OCI-LY3 (cell line): ENCODE results near the gene ST6GAL1.

Source experiments
- H2AFZ ChIP-seq: fragments of 200-600, 300-600 bp; shearing (Covaris generic); 2 replicates; pipeline ENCODE4 v1.6.0; 2014; ENCODE audit warnings: antibody characterized with exemption, low read depth, low read length
- H3K27ac ChIP-seq: fragments of 200-600, 300-600 bp; sonication (generic); 2 replicates; pipeline ENCODE4 v1.5.1; 2014; ENCODE audit warnings: mild to moderate bottlenecking, low read length, moderate library complexity, mixed read lengths
- H3K27me3 ChIP-seq: fragments of 200-600, 300-600 bp; sonication (generic); 2 replicates; pipeline ENCODE4 v1.6.1; 2014; ENCODE audit warnings: low read depth, low read length, mixed read lengths
- H3K36me3 ChIP-seq: fragments of 200-600, 300-600 bp; sonication (generic); replicated peaks from 2 replicates; pipeline ENCODE3; 2014; ENCODE audit warnings: low read depth, low read length, mixed read lengths
- H3K4me1 ChIP-seq: fragments of 300-600, 200-600 bp; sonication (generic); 2 replicates; pipeline ENCODE4 v1.6.1; 2014; ENCODE audit warnings: low read length, mixed read lengths
- H3K4me2 ChIP-seq: fragments of 200-600, 300-600 bp; sonication (generic); 2 replicates; pipeline ENCODE4 v1.6.1; 2014; ENCODE audit warnings: low read length, mixed read lengths
- H3K4me3 ChIP-seq: fragments of 300-600, 200-600 bp; sonication (generic); 2 replicates; pipeline ENCODE4 v1.5.1; 2014; ENCODE audit warnings: antibody characterized with exemption, mild to moderate bottlenecking, low read length, moderate library complexity
- H3K79me2 ChIP-seq: fragments of 300-600, 200-600 bp; shearing (Covaris generic); 2 replicates; pipeline ENCODE4 v1.6.1; 2014; ENCODE audit warnings: mild to moderate bottlenecking, low read length, mixed read lengths
- H3K9ac ChIP-seq: fragments of 300-600, 200-600 bp; shearing (Covaris generic); 2 replicates; pipeline ENCODE4 v1.6.0; 2014; ENCODE audit warnings: mild to moderate bottlenecking, low read length, moderate library complexity
- H3K9me3 ChIP-seq: fragments of 200-600, 300-600 bp; shearing (Covaris generic); 2 replicates; pipeline ENCODE4 v1.6.1; 2014; ENCODE audit warnings: low read length, mixed read lengths; ENCODE audit not compliant: insufficient read depth
- H4K20me1 ChIP-seq: fragments of 200-600, 300-600 bp; sonication (generic); 2 replicates; pipeline ENCODE4 v1.6.1; 2016; ENCODE audit warnings: low read length, mixed read lengths; ENCODE audit not compliant: insufficient read depth
- EZH2phosphoT487 ChIP-seq: fragments of 200-600 bp; shearing (Covaris generic); IDR thresholded peaks from 2 replicates; pipeline ENCODE4 v1.6.1; 2018; ENCODE audit warnings: antibody characterized with exemption, mixed run types, low read depth
- TF ChIP-seq, protein P1 (sequence below): fragments of 200-600, 300-600 bp; sonication (generic); IDR thresholded peaks from 2 replicates; pipeline ENCODE4 v1.5.1; 2014; ENCODE audit warnings: antibody characterized with exemption, low read length, low read depth

Gene ST6GAL1

GRCh38 chr3:186998937-186999368 lies 68.6 kb downstream of the ST6GAL1 start:
- H2AFZ ChIP-seq = no peak overlapping the region
- peaks cover 37% of the 10 kb centered on the region for H3K36me3 ChIP-seq
- TF ChIP-seq EZH2phosphoT487 = no peak
- TF ChIP-seq, protein P1, sequence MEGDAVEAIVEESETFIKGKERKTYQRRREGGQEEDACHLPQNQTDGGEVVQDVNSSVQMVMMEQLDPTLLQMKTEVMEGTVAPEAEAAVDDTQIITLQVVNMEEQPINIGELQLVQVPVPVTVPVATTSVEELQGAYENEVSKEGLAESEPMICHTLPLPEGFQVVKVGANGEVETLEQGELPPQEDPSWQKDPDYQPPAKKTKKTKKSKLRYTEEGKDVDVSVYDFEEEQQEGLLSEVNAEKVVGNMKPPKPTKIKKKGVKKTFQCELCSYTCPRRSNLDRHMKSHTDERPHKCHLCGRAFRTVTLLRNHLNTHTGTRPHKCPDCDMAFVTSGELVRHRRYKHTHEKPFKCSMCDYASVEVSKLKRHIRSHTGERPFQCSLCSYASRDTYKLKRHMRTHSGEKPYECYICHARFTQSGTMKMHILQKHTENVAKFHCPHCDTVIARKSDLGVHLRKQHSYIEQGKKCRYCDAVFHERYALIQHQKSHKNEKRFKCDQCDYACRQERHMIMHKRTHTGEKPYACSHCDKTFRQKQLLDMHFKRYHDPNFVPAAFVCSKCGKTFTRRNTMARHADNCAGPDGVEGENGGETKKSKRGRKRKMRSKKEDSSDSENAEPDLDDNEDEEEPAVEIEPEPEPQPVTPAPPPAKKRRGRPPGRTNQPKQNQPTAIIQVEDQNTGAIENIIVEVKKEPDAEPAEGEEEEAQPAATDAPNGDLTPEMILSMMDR = no peak
- no peaks in the 10 kb centered on the region for H4K20me1 ChIP-seq
- no peak overlapping the region for H3K4me3 ChIP-seq
- H3K9me3 ChIP-seq = peaks cover 5% of the 10 kb centered on the region; the same call in 1 of the 2 replicates
- peak overlapping the region; percentile 37 for H3K4me2 ChIP-seq
- peak overlapping the region; percentile 37 for H3K9ac ChIP-seq
- peaks cover 62% of the 10 kb centered on the region for H3K79me2 ChIP-seq
- H3K27me3 ChIP-seq = no peaks in the 10 kb centered on the region
- peak overlapping the region; percentile 91 for H3K27ac ChIP-seq
- H3K4me1 ChIP-seq = peaks cover 81% of the 10 kb centered on the region

DNA sequence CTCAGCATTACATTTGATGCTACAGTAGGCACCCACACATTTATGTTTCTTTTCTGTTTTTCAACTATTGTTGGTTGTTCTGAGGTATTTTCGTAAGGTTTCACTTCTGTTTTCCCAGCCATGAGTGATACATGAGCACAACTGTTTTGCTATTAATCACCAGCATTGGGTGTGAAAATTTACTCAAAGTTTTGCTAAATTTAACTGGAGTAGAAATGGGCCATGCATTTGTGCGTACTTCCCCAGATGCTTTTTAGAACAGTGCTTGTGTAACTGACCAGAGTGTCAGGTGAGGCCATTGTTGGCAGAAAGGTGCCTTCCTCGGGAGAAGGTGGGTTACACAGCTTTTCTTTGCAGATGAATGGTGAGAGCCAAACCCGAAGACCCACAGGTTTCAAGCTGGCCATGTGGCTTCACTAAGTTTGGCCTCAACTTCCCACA lies 70.4 kb downstream of the ST6GAL1 start:
- Histone ChIP-seq H3K27ac (peak overlapping the region; percentile 91), H2AFZ (no peak overlapping the region), H3K27me3 (no peaks in the 10 kb centered on the region), H3K36me3 (peaks cover 50% of the 10 kb centered on the region), H3K79me2 (peaks cover 68% of the 10 kb centered on the region), H3K9me3 (peaks cover 4% of the 10 kb centered on the region; the same call in 1 of the 2 replicates), H3K4me1 (peaks cover 81% of the 10 kb centered on the region), H3K4me2 (peak overlapping the region; percentile 76), H4K20me1 (no peaks in the 10 kb centered on the region), H3K4me3 (peak overlapping the region; percentile 37; the same call in 1 of the 2 replicates), H3K9ac (peak overlapping the region; percentile 74)
- TF ChIP-seq, protein P1 = no peak
- no peak for TF ChIP-seq EZH2phosphoT487

- H3K9ac ChIP-seq = no peak overlapping the region
- H3K27ac ChIP-seq = no peak overlapping the region
- no peaks in the 10 kb centered on the region for H3K27me3 ChIP-seq
- no peak overlapping the region for H3K4me3 ChIP-seq
- no peaks in the 10 kb centered on the region for H4K20me1 ChIP-seq
- no peak overlapping the region for H2AFZ ChIP-seq
- H3K4me1 ChIP-seq = peaks cover 70% of the 10 kb centered on the region
- H3K79me2 ChIP-seq = peaks cover 53% of the 10 kb centered on the region
- H3K36me3 ChIP-seq = peaks cover 64% of the 10 kb centered on the region
- H3K4me2 ChIP-seq = no peak overlapping the region
- TF ChIP-seq, protein P1 = no peak
- TF ChIP-seq EZH2phosphoT487 = no peak
- H3K9me3 ChIP-seq = peaks cover 1% of the 10 kb centered on the region; the same call in 1 of the 2 replicates
Observed at GRCh38 chr3:187002915-187003314, 72.6 kb downstream of the ST6GAL1 start.

GRCh38 chr3:187005827-187006481 lies 75.6 kb downstream of the ST6GAL1 start:
- TF ChIP-seq, protein P1 = no peak
- no peak for TF ChIP-seq EZH2phosphoT487
- Histone ChIP-seq H3K4me1 (peaks cover 44% of the 10 kb centered on the region), H3K79me2 (peaks cover 35% of the 10 kb centered on the region), H3K4me3 (no peak overlapping the region), H3K27me3 (no peaks in the 10 kb centered on the region), H3K9me3 (peaks cover 6% of the 10 kb centered on the region; the same call in 1 of the 2 replicates), H3K9ac (no peak overlapping the region), H3K36me3 (peaks cover 71% of the 10 kb centered on the region), H4K20me1 (no peaks in the 10 kb centered on the region), H2AFZ (no peak overlapping the region), H3K4me2 (no peak overlapping the region), H3K27ac (no peak overlapping the region)
